ENCODE results near the gene CACNA1D. TPM values are rescaled to one million over a fixed set of nuclear protein-coding genes. Genes with fewer than 3 reads are reported as not detected.

Gene CACNA1D
- total RNA-seq, 1 experiment from 2014 or later: not detected

DNA sequence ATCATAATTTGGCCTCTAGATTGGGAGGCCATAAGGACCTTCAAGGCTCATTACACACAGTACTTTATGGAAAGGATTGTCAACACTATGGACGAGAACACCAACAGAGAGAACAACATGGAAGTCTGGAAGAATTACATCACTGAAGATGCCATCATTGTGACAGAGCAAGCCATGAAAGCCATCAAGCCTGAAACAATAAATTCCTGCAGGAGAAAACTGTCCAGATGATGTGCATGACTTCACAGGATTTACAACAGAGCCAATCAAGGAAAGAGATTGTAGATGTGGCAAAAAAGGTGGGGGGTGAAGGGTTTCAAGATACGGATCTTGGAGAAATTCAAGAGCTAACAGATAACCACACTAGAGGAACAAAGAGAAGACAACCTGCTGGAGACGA lies 367.8 kb downstream of the CACNA1D start:
- Histone ChIP-seq H3K36me3 (ENCODE audit: insufficient read depth, low read length, poor library complexity, severe bottlenecking) (no peaks in the 10 kb centered on the region), H3K4me3 (ENCODE audit: low read depth, low read length, poor library complexity, severe bottlenecking) (no peak overlapping the region), H3K9me3 (ENCODE audit: low read depth, low read length, poor library complexity, severe bottlenecking) (no peaks in the 10 kb centered on the region), H3K27me3 (replicated peaks; ENCODE audit: insufficient read depth, low read depth, low read length, poor library complexity) (no peaks in the 10 kb centered on the region), H3K4me1 (ENCODE audit: insufficient read depth, low read length, poor library complexity, severe bottlenecking) (no peaks in the 10 kb centered on the region), H3K27ac (ENCODE audit: low read depth, low read length, poor library complexity, severe bottlenecking) (no peak overlapping the region)
- TF ChIP-seq CTCF (conservative IDR thresholded peaks at IDR 0.05; ENCODE audit: low read depth, low read length) (no peak), EZH2 (IDR thresholded peaks at IDR 0.05; ENCODE audit: borderline replicate concordance, low read depth, low read length, poor library complexity, severe bottlenecking) (no peak)
- no TSS peak for BruUV-seq (replicated peaks)
- no peak for DNase-seq (ENCODE audit: low spot score)
- CTCF ChIA-PET: no interaction called here
- intact Hi-C loops (cut with micrococcal nuclease; ENCODE audit: unreplicated experiment): no loop called here
- POLR2A ChIA-PET (ENCODE audit: low non-redundant PET): no interaction called here

DNA sequence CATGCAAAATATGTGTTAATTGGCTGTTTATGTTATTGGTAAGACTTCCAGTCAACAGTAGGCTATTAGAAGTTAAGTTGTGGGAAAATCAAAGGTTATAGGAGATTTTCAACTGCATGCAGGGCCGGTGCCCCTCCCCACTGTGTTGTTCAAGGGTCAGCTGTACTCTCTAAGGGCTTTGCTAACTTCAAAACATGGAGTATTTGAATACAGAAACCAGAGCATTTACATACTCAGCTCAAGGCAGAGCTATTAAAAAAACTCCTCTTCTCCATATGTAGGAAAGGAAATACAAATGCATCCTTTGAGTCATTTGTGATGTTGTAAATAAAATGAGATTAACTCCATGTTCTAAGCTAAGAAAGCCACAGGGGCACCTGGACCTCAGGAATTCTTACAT lies 368.7 kb downstream of the CACNA1D start:
- POLR2A ChIA-PET (ENCODE audit: low non-redundant PET): no interaction called here
- CTCF ChIA-PET: no interaction called here
- H3K4me1 ChIP-seq (ENCODE audit: insufficient read depth, low read length, poor library complexity, severe bottlenecking): no peaks in the 10 kb centered on the region
- no peaks in the 10 kb centered on the region for H3K36me3 ChIP-seq (ENCODE audit: insufficient read depth, low read length, poor library complexity, severe bottlenecking)
- intact Hi-C loops (cut with micrococcal nuclease; ENCODE audit: unreplicated experiment): no loop called here
- no peaks in the 10 kb centered on the region for H3K27me3 ChIP-seq (replicated peaks; ENCODE audit: insufficient read depth, low read depth, low read length, poor library complexity)
- no peaks in the 10 kb centered on the region for H3K9me3 ChIP-seq (ENCODE audit: low read depth, low read length, poor library complexity, severe bottlenecking)
- DNase-seq (ENCODE audit: low spot score): no peak
- H3K27ac ChIP-seq (ENCODE audit: low read depth, low read length, poor library complexity, severe bottlenecking): no peak overlapping the region
- H3K4me3 ChIP-seq (ENCODE audit: low read depth, low read length, poor library complexity, severe bottlenecking): no peak overlapping the region
- no peak for TF ChIP-seq CTCF (conservative IDR thresholded peaks at IDR 0.05; ENCODE audit: low read depth, low read length)
- no peak for TF ChIP-seq EZH2 (IDR thresholded peaks at IDR 0.05; ENCODE audit: borderline replicate concordance, low read depth, low read length, poor library complexity, severe bottlenecking)
- no TSS peak for BruUV-seq (replicated peaks)

Other genes starting within 250 kb of the CACNA1D start
- gene TKT, start 238.6 kb upstream of the CACNA1D start, total RNA-seq (2021): 186 and 196 TPM in 2 replicates
- gene DCP1A, start 147.1 kb upstream of the CACNA1D start, total RNA-seq (2021): 13.1 and 16.2 TPM in 2 replicates

Data from A673 (cell line).